ENCODE measurements around the gene ANKRD23.

DNA sequence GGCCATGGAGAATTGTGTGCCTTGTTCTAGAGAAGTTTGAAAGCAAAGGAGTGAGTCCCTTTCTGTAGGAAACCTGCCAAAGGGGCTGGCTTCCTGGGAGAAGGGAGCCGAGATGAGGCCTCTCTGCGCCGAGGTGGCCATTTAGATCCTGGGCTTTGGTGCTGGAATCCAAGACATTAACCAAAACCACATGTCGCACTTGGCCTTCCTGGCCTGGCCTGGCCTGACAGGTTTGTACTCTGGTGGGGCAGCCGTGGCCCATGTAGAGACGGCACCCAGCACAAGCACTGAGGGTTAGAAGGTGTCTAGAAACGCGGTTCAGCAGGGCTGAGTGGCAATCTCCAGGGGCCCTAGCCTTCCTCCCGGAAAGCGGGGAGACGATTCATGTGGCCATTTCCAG, 20.6 kb downstream of the ANKRD23 start:
- no peak for TF ChIP-seq EP300 (IDR thresholded peaks at IDR 0.05; ENCODE audit: borderline replicate concordance)
- TF ChIP-seq, protein P1, sequence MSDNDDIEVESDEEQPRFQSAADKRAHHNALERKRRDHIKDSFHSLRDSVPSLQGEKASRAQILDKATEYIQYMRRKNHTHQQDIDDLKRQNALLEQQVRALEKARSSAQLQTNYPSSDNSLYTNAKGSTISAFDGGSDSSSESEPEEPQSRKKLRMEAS (IDR thresholded peaks at IDR 0.05) = no peak
- no peak for TF ChIP-seq YY1 (IDR thresholded peaks at IDR 0.05; ENCODE audit: low read depth)
- TF ChIP-seq, protein P2, sequence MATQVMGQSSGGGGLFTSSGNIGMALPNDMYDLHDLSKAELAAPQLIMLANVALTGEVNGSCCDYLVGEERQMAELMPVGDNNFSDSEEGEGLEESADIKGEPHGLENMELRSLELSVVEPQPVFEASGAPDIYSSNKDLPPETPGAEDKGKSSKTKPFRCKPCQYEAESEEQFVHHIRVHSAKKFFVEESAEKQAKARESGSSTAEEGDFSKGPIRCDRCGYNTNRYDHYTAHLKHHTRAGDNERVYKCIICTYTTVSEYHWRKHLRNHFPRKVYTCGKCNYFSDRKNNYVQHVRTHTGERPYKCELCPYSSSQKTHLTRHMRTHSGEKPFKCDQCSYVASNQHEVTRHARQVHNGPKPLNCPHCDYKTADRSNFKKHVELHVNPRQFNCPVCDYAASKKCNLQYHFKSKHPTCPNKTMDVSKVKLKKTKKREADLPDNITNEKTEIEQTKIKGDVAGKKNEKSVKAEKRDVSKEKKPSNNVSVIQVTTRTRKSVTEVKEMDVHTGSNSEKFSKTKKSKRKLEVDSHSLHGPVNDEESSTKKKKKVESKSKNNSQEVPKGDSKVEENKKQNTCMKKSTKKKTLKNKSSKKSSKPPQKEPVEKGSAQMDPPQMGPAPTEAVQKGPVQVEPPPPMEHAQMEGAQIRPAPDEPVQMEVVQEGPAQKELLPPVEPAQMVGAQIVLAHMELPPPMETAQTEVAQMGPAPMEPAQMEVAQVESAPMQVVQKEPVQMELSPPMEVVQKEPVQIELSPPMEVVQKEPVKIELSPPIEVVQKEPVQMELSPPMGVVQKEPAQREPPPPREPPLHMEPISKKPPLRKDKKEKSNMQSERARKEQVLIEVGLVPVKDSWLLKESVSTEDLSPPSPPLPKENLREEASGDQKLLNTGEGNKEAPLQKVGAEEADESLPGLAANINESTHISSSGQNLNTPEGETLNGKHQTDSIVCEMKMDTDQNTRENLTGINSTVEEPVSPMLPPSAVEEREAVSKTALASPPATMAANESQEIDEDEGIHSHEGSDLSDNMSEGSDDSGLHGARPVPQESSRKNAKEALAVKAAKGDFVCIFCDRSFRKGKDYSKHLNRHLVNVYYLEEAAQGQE (IDR thresholded peaks at IDR 0.05; ENCODE audit: low read depth) = no peak
- TF ChIP-seq TAF1 (IDR thresholded peaks at IDR 0.05; ENCODE audit: low read depth) = no peak
- no peak for TF ChIP-seq NFIC (IDR thresholded peaks at IDR 0.05)
- no peak for TF ChIP-seq RAD21 (IDR thresholded peaks at IDR 0.05; ENCODE audit: low read depth)
- TF ChIP-seq EGR1 (IDR thresholded peaks at IDR 0.05) = no peak
- no peak for TF ChIP-seq TEAD4 (IDR thresholded peaks at IDR 0.05)
- TF ChIP-seq CEBPB (IDR thresholded peaks at IDR 0.05) = no peak
